Activated CD8-positive, alpha-beta memory T cell treated with anti-CD3 and anti-CD28 coated beads for 36 hours (primary cell): Measurements from ENCODE around the gene HIPK4. TPM values are rescaled to one million over a fixed set of nuclear protein-coding genes. Genes with fewer than 3 reads are reported as not detected.
"Not testable (repeated sequence)": the region's sequence is repeated elsewhere in the genome, so short reads cannot be mapped to it uniquely, and the experiment has no call there.

Source experiments
- CTCF ChIA-PET: fragments of 350-600 bp; sonication (Branson Sonifier 250); formaldehyde crosslinking; loops from one replicate; lab custom pipeline; 2021; ENCODE audit warnings: antibody characterized with exemption; lab: Charles Lee
- POLR2A ChIA-PET: fragments of 350-600 bp; sonication (Branson Sonifier 250); formaldehyde crosslinking; loops from one replicate; lab custom pipeline; 2021; ENCODE audit warnings: antibody characterized with exemption; lab: Charles Lee
- total RNA-seq, 2 experiments: library from RNA; stranded (reverse); gene quantifications; one replicate each; pipeline ENCODE4 v1.2.3, GENCODE V29; 2021

The HIPK4 gene
- total RNA-seq, 2 experiments from 2014 or later, result 0.08 TPM; not detected in 1

- CTCF ChIA-PET, result no interaction called here
- POLR2A ChIA-PET, result no interaction called here
Observed at GRCh38 chr19:40357640-40358039, 32.3 kb downstream of the HIPK4 start.

GRCh38 chr19:40356681-40357595 lies 33.0 kb downstream of the HIPK4 start:
- ChIA-PET POLR2A (no interaction called here), CTCF (interaction anchor here (0.5 to 0.7 kb wide), 2 partner anchors 51 to 81 kb away, joined by 3 read pairs; no protein-coding TSS in a partner anchor)

- POLR2A ChIA-PET, result no interaction called here
- CTCF ChIA-PET, result interaction anchor here (0.5 to 1.2 kb wide), 2 partner anchors 8 to 80 kb away, joined by 3 to 5 read pairs; partner anchors contain the start of genes C19orf47 and PLD3
Observed at GRCh38 chr19:40355975-40356680, 33.9 kb downstream of the HIPK4 start.

- CTCF ChIA-PET, result interaction anchor here (1.2 to 1.8 kb wide), 3 partner anchors 9 to 116 kb away, joined by 3 read pairs; partner anchors contain the start of genes BLVRB and SERTAD1
- POLR2A ChIA-PET, result no interaction called here
Observed at GRCh38 chr19:40348961-40349507, 40.9 kb downstream of the HIPK4 start.

- POLR2A ChIA-PET, result interaction anchor here (0.6 to 1.0 kb wide), 4 partner anchors 95 to 515 kb away, joined by 3 to 4 read pairs (median 3); partner anchors contain the start of genes BLVRB and DYRK1B
- CTCF ChIA-PET, result interaction anchor here (1.2 to 1.8 kb wide), 4 partner anchors 8 to 117 kb away, joined by 3 to 5 read pairs (median 3); partner anchors contain the start of genes BLVRB and SERTAD1
Observed at GRCh38 chr19:40348125-40348913, 41.7 kb downstream of the HIPK4 start, which contains the start of the genes C19orf47 and PLD3. TSS of gene C19orf47 (minus strand) at chr19:40348397. CDS start at chr19:40341857, 6,540 bp downstream. TSS of gene PLD3 (plus strand) at chr19:40348695. CDS start at chr19:40366484, 17,789 bp downstream.

GRCh38 chr19:40344422-40344821 lies 45.6 kb downstream of the HIPK4 start:
- CTCF ChIA-PET, result no interaction called here
- POLR2A ChIA-PET, result no interaction called here

GRCh38 chr19:40342644-40343311 lies 47.2 kb downstream of the HIPK4 start:
- ChIA-PET CTCF (no interaction called here), POLR2A (no interaction called here)

GRCh38 chr19:40341601-40342482 lies 48.1 kb downstream of the HIPK4 start:
- ChIA-PET CTCF (interaction anchor here (0.9 kb wide), 1 partner anchor 12 kb away, joined by 3 read pairs; no protein-coding TSS in a partner anchor), POLR2A (no interaction called here)

GRCh38 chr19:40339018-40339728 lies 50.8 kb downstream of the HIPK4 start:
- CTCF ChIA-PET, result no interaction called here
- POLR2A ChIA-PET, result no interaction called here

GRCh38 chr19:40337594-40337993 lies 52.4 kb downstream of the HIPK4 start:
- CTCF ChIA-PET, result interaction anchor here (0.6 kb wide), 1 partner anchor 40 kb away, joined by 3 read pairs; no protein-coding TSS in a partner anchor

GRCh38 chr19:40337107-40337506 lies 52.9 kb downstream of the HIPK4 start:
- ChIA-PET POLR2A (no interaction called here), CTCF (no interaction called here)

More at GRCh38 chr19:40337594-40337993, 52.4 kb downstream of the HIPK4 start:
- POLR2A ChIA-PET, result no interaction called here

GRCh38 chr19:40336601-40336900 lies 53.4 kb downstream of the HIPK4 start:
- POLR2A ChIA-PET, result no interaction called here
- CTCF ChIA-PET, result no interaction called here

GRCh38 chr19:40335855-40336600 lies 54.0 kb downstream of the HIPK4 start:
- POLR2A ChIA-PET, result interaction anchor here (0.6 kb wide), 1 partner anchor 27 kb away, joined by 5 read pairs; no protein-coding TSS in a partner anchor

GRCh38 chr19:40335101-40335500 lies 54.9 kb downstream of the HIPK4 start:
- ChIA-PET POLR2A (no interaction called here), CTCF (interaction anchor here (0.5 kb wide), 1 partner anchor 1215 kb away, joined by 4 read pairs; no protein-coding TSS in a partner anchor)

More at GRCh38 chr19:40335855-40336600, 54.0 kb downstream of the HIPK4 start:
- CTCF ChIA-PET, result no interaction called here

- CTCF ChIA-PET, result not testable (repeated sequence)
- POLR2A ChIA-PET, result interaction anchor here (0.6 kb wide), 1 partner anchor 148 kb away, joined by 3 read pairs; no protein-coding TSS in a partner anchor
Observed at GRCh38 chr19:40333083-40333482, 56.9 kb downstream of the HIPK4 start.
